Left forelimb (tissue), 1 donor: ENCODE data around the gene SCAND1.
"Not testable (repeated sequence)": the region's sequence is repeated elsewhere in the genome, so short reads cannot be mapped to it uniquely, and the experiment has no call there.

Experiments used
- DNase-seq: peaks from one replicate; pipeline ENCODE4 v3.0.0-alpha.2; 2018; ENCODE audit warnings: low spot score

SCAND1 gene

GRCh38 chr20:35959291-35959690 lies 5.0 kb upstream of the SCAND1 start:
- not testable (repeated sequence) for DNase-seq

GRCh38 chr20:35956616-35957015 lies 2.3 kb upstream of the SCAND1 start:
- no peak for DNase-seq

GRCh38 chr20:35954907-35955251 lies 577 bp upstream of the SCAND1 start:
- DNase-seq, result no peak

GRCh38 chr20:35953387-35954199 lies 709 bp downstream of the SCAND1 start:
- peak; percentile 75 for DNase-seq

GRCh38 chr20:35952480-35953386 lies 1.6 kb downstream of the SCAND1 start:
- DNase-seq, result no peak

GRCh38 chr20:35952080-35952479 lies 2.2 kb downstream of the SCAND1 start:
- not testable (repeated sequence) for DNase-seq

DNA sequence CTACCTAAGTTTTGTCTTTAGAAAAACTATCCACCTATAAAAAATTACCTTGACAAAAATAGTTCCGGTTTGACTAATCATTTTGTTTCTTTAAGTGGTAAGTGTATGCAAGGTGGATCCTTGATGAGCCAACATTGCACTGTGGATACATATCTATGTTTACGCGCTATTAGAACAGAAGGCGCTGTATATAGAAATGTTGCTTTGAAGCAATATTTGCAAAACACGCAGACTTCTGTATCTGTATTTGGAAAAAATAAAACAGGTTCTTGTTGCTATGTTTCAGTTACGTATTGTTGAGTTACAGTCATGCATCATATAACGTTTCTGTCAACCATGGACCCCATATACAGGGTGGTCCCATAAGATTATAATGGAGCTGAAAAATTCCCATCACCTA lies 4.2 kb downstream of the SCAND1 start:
- no peak for DNase-seq

GRCh38 chr20:35947907-35948306 lies 6.4 kb downstream of the SCAND1 start:
- DNase-seq, result no peak

- no peak for DNase-seq
These were observed 6.8 kb downstream of the SCAND1 start for GRCh38 chr20:35947489-35947888.

- DNase-seq, result no peak
These were observed 12.1 kb downstream of the SCAND1 start for GRCh38 chr20:35942243-35942642.

DNA sequence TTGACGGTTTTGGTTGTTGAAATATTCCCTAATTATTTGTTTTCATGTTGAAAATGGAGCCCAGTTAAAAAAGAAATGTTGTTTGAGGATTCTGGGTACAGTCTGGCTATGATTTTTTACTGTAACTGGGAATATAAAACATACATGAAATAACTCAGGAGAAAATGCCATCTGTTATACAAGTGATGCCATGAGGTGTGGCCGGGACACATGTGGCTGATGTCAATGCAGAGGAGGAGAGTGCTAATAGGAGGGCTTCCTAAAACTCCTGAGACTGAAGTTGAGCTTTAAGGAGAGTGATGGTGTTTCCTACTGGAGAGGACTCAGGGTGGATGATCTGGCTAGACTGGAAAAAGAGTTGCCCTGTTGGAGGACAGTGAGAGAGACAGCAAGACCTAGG lies 12.7 kb downstream of the SCAND1 start:
- no peak for DNase-seq

- no peak for DNase-seq
These were observed 15.0 kb downstream of the SCAND1 start for GRCh38 chr20:35939264-35939663.

DNA sequence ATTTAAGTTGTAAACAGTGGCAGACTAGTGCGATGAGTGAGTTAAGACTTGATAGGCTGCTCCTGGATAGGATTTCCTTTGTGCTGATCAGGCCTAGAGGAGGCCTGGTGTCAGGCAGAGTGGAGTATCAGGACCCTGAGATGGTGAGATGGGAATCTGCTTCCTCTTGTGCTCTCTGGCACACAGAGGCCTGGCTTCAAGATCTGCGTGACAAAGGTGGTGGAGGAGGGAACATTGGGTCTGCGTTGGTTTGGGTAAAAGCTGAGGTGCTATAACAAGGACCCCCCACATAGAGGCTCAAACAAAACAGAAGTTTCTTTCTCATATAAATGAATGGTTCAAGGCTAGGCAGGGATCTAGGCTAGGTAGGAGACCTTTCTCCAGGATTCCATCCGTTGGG lies 20.3 kb downstream of the SCAND1 start:
- no peak for DNase-seq

DNA sequence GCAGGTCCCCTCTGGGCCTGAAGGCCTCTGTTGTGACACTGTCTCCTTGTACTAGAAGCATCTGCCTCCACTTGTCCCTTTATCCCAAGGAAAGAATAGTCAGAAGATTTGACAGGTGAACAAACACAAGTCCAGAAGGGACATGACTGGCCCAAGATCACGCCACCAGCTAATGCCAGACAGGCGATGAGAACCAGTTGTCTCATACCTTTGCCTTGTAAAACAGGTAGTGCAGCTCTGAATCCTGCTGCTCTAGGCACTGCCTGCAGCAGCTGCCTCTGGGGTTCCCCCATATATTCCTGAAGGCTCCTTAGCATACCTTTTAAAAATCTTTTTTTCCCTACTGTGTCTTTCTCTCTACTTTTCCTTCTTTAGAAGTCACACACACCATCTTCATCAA lies 25.0 kb downstream of the SCAND1 start:
- DNase-seq, result no peak

DNA sequence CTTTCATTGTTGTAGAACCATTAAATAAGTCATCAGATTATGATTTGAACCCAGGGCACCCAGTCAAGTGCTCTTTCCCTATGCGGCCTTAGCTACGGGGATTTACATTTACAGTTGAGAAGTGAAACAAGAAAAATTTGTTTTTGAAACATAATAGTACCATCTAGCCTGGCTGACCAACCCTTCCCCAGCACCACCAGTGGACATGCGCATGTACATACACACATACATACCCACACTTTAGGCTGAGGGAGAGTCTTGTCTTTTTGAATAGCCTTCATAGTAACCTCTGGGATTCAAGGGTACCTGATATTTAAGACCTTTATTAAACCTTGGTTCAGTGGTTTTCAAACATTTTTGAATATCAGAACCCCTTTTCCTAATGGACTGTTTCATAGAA lies 33.8 kb downstream of the SCAND1 start:
- DNase-seq, result no peak

DNA sequence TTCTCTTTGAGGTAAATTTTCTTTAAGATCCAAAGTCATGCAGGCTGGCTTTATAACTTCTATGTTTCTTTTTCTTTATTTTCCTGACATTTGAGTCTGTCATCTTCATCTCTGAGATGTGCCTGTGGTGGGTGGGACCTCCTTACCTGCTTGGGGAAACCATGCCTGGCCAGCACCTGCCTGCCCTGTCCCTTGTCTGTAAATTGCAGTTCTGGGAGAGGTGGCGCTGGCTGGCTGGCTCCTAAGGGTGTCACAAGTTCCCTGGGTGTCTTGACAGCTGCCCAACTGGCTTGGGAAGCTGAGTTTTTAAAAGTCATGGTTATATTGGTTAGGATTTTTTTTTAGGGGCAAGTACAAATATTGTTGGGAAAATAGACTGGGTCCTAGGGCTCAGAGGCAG lies 36.3 kb downstream of the SCAND1 start:
- no peak for DNase-seq

- DNase-seq, result no peak
These were observed 37.2 kb downstream of the SCAND1 start for GRCh38 chr20:35917077-35917476.

DNA sequence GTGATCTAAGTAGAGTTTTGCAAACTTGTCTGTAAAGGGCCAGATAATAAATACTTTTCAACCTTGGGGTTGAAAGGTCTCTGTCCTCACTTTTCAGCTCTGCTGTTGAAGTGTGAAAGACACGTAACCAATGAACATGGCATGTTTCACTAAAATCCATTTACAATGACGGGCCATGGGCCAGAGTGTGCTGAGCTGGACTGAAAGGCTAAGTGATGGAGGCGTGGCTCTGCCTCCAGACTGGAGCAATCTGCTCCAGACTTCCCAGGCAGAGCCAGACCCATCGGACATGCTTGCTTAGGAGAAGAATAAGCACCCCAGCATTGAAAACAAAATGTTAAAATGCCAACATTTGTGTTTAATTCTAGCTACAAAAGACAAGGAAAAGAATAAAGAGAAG lies 41.4 kb downstream of the SCAND1 start:
- no peak for DNase-seq

DNA sequence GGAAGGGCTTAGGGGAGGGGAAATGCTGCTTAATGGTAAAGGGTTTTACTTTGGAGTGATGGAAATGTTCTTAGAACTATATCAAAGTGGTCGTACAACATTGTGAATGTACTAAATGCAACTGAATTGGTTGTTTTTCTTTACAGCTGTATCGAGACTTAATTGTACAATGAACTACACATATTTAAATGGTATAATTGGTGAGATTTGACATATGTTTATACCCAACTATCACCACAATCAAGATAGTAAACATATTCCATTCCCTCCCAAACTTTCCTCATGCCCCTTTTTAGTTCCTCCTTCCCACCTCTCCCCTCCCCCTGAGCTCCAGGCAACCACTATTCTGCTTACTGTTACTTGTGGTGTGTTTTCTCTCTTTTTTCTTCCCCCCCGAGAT lies 44.0 kb downstream of the SCAND1 start:
- no peak for DNase-seq

DNA sequence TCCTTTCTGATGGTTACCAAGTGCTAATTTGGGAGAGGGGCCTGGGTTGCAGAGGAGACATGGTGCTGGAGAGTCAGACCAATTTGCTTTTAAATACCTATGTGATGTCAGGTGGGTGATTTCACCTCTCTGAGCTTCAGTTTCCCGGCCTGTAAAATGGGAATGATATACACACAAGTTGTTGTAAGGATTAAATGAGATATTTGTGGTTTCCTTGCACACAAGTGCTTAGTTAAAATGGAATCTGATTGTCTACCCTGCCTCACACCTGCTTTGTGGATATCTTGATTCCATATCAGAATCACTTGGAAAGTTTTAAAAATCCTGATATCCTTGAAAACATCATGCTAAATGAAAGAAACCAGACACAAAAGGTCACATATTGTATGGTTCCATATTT lies 44.5 kb downstream of the SCAND1 start:
- no peak for DNase-seq

GRCh38 chr20:35909176-35909575 lies 45.1 kb downstream of the SCAND1 start:
- no peak for DNase-seq

- DNase-seq, result no peak
These were observed 46.3 kb downstream of the SCAND1 start for GRCh38 chr20:35908007-35908406.

- DNase-seq, result no peak
These were observed 47.1 kb downstream of the SCAND1 start for GRCh38 chr20:35907017-35907701.
